ENCODE data around the gene SBF1. TPM values are rescaled to one million over a fixed set of nuclear protein-coding genes. Genes with fewer than 3 reads are reported as not detected.

SBF1 gene
- total RNA-seq, 2 experiments from 2014 or later = 97.6 TPM

GRCh38 chr22:50452649-50453048 lies 22.2 kb downstream of the SBF1 start:
- H3K4me1 Mint-ChIP-seq = peaks cover 11% of the 10 kb centered on the region
- no peaks in the 10 kb centered on the region for H3K9me3 Mint-ChIP-seq (ENCODE audit: low read depth)
- DNase-seq (no peak), ATAC-seq (no peak)
- ChIA-PET CTCF (interaction anchor here (1.2 kb wide), 1 partner anchor 20 kb away, joined by 3 read pairs; no protein-coding TSS in a partner anchor), POLR2A (interaction anchor here (0.6 kb wide), 1 partner anchor 14 kb away, joined by 3 read pairs; no protein-coding TSS in a partner anchor)
- H3K27me3 Mint-ChIP-seq = no peaks in the 10 kb centered on the region
- H3K36me3 Mint-ChIP-seq (ENCODE audit: low read depth) = peaks cover 30% of the 10 kb centered on the region
- H3K27ac Mint-ChIP-seq = peak overlapping the region; percentile 48
- H3K4me3 Mint-ChIP-seq = no peak overlapping the region
- intact Hi-C loops (cut with DNase I, micrococcal nuclease) = loop anchor here (5.0 to 10.0 kb wide), 2 partner anchors 45 to 52 kb away; partner anchors contain the start of genes LMF2 (in 1 of the 2) and NCAPH2 (in 1 of the 2)

- ChIA-PET POLR2A (no interaction called here), CTCF (no interaction called here)
- DNase-seq = no peak
- peaks cover 12% of the 10 kb centered on the region for H3K4me1 Mint-ChIP-seq
- ATAC-seq = no peak
- no peak overlapping the region for H3K4me3 Mint-ChIP-seq
- intact Hi-C loops (cut with DNase I, micrococcal nuclease) = no loop called here
- H3K9me3 Mint-ChIP-seq (ENCODE audit: low read depth) = no peaks in the 10 kb centered on the region
- peaks cover 28% of the 10 kb centered on the region for H3K36me3 Mint-ChIP-seq (ENCODE audit: low read depth)
- no peak overlapping the region for H3K27ac Mint-ChIP-seq
- H3K27me3 Mint-ChIP-seq = no peaks in the 10 kb centered on the region
Measured at GRCh38 chr22:50447576-50448551, 27.0 kb downstream of the SBF1 start.

GRCh38 chr22:50446708-50447575 lies 27.9 kb downstream of the SBF1 start:
- Mint-ChIP-seq H3K27ac (no peak overlapping the region), H3K4me3 (no peak overlapping the region), H3K36me3 (ENCODE audit: low read depth) (peaks cover 25% of the 10 kb centered on the region), H3K27me3 (no peaks in the 10 kb centered on the region), H3K9me3 (ENCODE audit: low read depth) (no peaks in the 10 kb centered on the region), H3K4me1 (peaks cover 10% of the 10 kb centered on the region)
- ChIA-PET CTCF (no interaction called here), POLR2A (no interaction called here)
- no peak for DNase-seq
- ATAC-seq = no peak
- intact Hi-C loops (cut with DNase I, micrococcal nuclease) = no loop called here

GRCh38 chr22:50445880-50446707 lies 28.7 kb downstream of the SBF1 start:
- no peak for ATAC-seq
- no peaks in the 10 kb centered on the region for H3K9me3 Mint-ChIP-seq (ENCODE audit: low read depth)
- ChIA-PET CTCF (interaction anchor here (1.1 kb wide), 1 partner anchor 27 kb away, joined by 3 read pairs; no protein-coding TSS in a partner anchor), POLR2A (no interaction called here)
- peaks cover 22% of the 10 kb centered on the region for H3K36me3 Mint-ChIP-seq (ENCODE audit: low read depth)
- DNase-seq = no peak
- peaks cover 10% of the 10 kb centered on the region for H3K4me1 Mint-ChIP-seq
- intact Hi-C loops (cut with DNase I, micrococcal nuclease) = no loop called here
- H3K27me3 Mint-ChIP-seq = no peaks in the 10 kb centered on the region
- no peak overlapping the region for H3K4me3 Mint-ChIP-seq
- H3K27ac Mint-ChIP-seq = peak overlapping the region; percentile 19

- Mint-ChIP-seq H3K27me3 (no peaks in the 10 kb centered on the region), H3K4me3 (no peak overlapping the region), H3K36me3 (ENCODE audit: low read depth) (peaks cover 20% of the 10 kb centered on the region), H3K27ac (peak overlapping the region; percentile 60), H3K9me3 (ENCODE audit: low read depth) (no peaks in the 10 kb centered on the region), H3K4me1 (peaks cover 10% of the 10 kb centered on the region)
- ATAC-seq (peak; percentile 30), DNase-seq (no peak)
- intact Hi-C loops (cut with DNase I, micrococcal nuclease) = no loop called here
- ChIA-PET POLR2A (no interaction called here), CTCF (interaction anchor here (0.5 to 1.1 kb wide), 2 partner anchors 11 to 28 kb away, joined by 3 read pairs; no protein-coding TSS in a partner anchor)
Measured at GRCh38 chr22:50445071-50445879, 29.6 kb downstream of the SBF1 start.

GRCh38 chr22:50444663-50445062 lies 30.2 kb downstream of the SBF1 start:
- H3K27me3 Mint-ChIP-seq = no peaks in the 10 kb centered on the region
- H3K9me3 Mint-ChIP-seq (ENCODE audit: low read depth) = no peaks in the 10 kb centered on the region
- DNase-seq = no peak
- ATAC-seq = no peak
- POLR2A ChIA-PET = no interaction called here
- intact Hi-C loops (cut with DNase I, micrococcal nuclease) = no loop called here
- peaks cover 18% of the 10 kb centered on the region for H3K36me3 Mint-ChIP-seq (ENCODE audit: low read depth)
- H3K27ac Mint-ChIP-seq = no peak overlapping the region
- CTCF ChIA-PET = interaction anchor here (0.5 to 1.1 kb wide), 2 partner anchors 12 to 28 kb away, joined by 3 read pairs; no protein-coding TSS in a partner anchor
- no peak overlapping the region for H3K4me3 Mint-ChIP-seq
- H3K4me1 Mint-ChIP-seq = peaks cover 10% of the 10 kb centered on the region

- intact Hi-C loops (cut with DNase I, micrococcal nuclease) = no loop called here
- ATAC-seq (no peak), DNase-seq (no peak)
- Mint-ChIP-seq H3K27ac (no peak overlapping the region), H3K27me3 (no peaks in the 10 kb centered on the region), H3K36me3 (ENCODE audit: low read depth) (peaks cover 15% of the 10 kb centered on the region), H3K9me3 (ENCODE audit: low read depth) (no peaks in the 10 kb centered on the region), H3K4me3 (no peak overlapping the region), H3K4me1 (peaks cover 10% of the 10 kb centered on the region)
- ChIA-PET CTCF (no interaction called here), POLR2A (no interaction called here)
Measured at GRCh38 chr22:50443801-50444625, 30.8 kb downstream of the SBF1 start.

GRCh38 chr22:50443197-50443596 lies 31.6 kb downstream of the SBF1 start:
- ATAC-seq (no peak), DNase-seq (no peak)
- Mint-ChIP-seq H3K36me3 (ENCODE audit: low read depth) (peaks cover 12% of the 10 kb centered on the region), H3K9me3 (ENCODE audit: low read depth) (no peaks in the 10 kb centered on the region), H3K4me1 (peaks cover 10% of the 10 kb centered on the region), H3K27ac (peak overlapping the region; percentile 10), H3K4me3 (no peak overlapping the region), H3K27me3 (no peaks in the 10 kb centered on the region)
- CTCF ChIA-PET = no interaction called here
- POLR2A ChIA-PET = no interaction called here
- intact Hi-C loops (cut with DNase I, micrococcal nuclease) = no loop called here

- ChIA-PET POLR2A (no interaction called here), CTCF (interaction anchor here (0.7 kb wide), 1 partner anchor 189 kb away, joined by 4 read pairs; no protein-coding TSS in a partner anchor)
- ATAC-seq = no peak
- DNase-seq = no peak
- Mint-ChIP-seq H3K27ac (no peak overlapping the region), H3K9me3 (ENCODE audit: low read depth) (no peaks in the 10 kb centered on the region), H3K4me1 (peaks cover 10% of the 10 kb centered on the region), H3K4me3 (no peak overlapping the region), H3K27me3 (no peaks in the 10 kb centered on the region), H3K36me3 (ENCODE audit: low read depth) (peaks cover 12% of the 10 kb centered on the region)
- intact Hi-C loops (cut with DNase I, micrococcal nuclease) = no loop called here
Measured at GRCh38 chr22:50441428-50441993, 33.3 kb downstream of the SBF1 start.

Data from activated CD4-positive, alpha-beta T cell treated with anti-CD3 and anti-CD28 coated beads for 36 hours (primary cell).